ENCODE measurements around the gene PIK3CB. TPM values are rescaled to one million over a fixed set of nuclear protein-coding genes. Genes with fewer than 3 reads are reported as not detected.

The PIK3CB gene
- polyA plus RNA-seq, 1 of the 3 experiments (the other 2 are of a cell fraction): 6.8 TPM

DNA sequence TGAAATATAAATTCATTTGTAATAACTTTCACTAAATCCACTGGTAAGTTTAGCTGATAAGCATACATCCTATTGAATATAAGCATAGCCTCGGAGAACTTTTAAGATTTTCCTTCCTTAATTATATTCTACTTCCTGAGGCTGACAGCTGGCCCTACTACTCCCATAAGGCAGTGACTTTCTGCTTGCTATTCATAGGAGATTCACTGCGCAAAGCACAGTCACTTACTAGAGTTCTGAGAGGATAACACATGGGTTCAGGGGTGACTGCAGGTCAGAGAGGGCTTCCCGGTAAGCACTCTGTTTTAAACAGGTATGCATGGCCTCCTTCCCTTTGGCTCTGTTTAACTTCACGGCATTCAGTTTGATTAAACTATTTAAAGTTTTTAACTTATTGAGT is 150.3 kb downstream of the PIK3CB start:
- no peak overlapping the region for H3K27ac ChIP-seq (ENCODE audit: low read depth in 2 of 2, low read length in 1 of 2)
- H3K9me3 ChIP-seq: no peaks in the 10 kb centered on the region
- H3K4me2 ChIP-seq: no peak overlapping the region
- no peaks in the 10 kb centered on the region for H3K27me3 ChIP-seq (ENCODE audit: insufficient read depth)
- H3K9ac ChIP-seq: no peak overlapping the region
- no peaks in the 10 kb centered on the region for H3K9me2 ChIP-seq
- no peak for DNase-seq
- TF ChIP-seq RFX5 (IDR thresholded peaks at IDR 0.05; ENCODE audit: low read length) (no peak), TEAD4 (IDR thresholded peaks at IDR 0.05; ENCODE audit: borderline replicate concordance, insufficient read depth) (no peak), PBX3 (IDR thresholded peaks at IDR 0.05) (no peak), EP300 (IDR thresholded peaks at IDR 0.05; ENCODE audit: borderline replicate concordance in 1 of 2, low read depth in 1 of 2, low read length in 1 of 2) (no peak), NRF1 (IDR thresholded peaks at IDR 0.05; ENCODE audit: low read depth, low read length) (no peak)
- TF ChIP-seq, protein P1, sequence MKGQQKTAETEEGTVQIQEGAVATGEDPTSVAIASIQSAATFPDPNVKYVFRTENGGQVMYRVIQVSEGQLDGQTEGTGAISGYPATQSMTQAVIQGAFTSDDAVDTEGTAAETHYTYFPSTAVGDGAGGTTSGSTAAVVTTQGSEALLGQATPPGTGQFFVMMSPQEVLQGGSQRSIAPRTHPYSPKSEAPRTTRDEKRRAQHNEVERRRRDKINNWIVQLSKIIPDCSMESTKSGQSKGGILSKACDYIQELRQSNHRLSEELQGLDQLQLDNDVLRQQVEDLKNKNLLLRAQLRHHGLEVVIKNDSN (IDR thresholded peaks at IDR 0.05; ENCODE audit: borderline replicate concordance, low read depth): no peak
- TF ChIP-seq, protein P2, sequence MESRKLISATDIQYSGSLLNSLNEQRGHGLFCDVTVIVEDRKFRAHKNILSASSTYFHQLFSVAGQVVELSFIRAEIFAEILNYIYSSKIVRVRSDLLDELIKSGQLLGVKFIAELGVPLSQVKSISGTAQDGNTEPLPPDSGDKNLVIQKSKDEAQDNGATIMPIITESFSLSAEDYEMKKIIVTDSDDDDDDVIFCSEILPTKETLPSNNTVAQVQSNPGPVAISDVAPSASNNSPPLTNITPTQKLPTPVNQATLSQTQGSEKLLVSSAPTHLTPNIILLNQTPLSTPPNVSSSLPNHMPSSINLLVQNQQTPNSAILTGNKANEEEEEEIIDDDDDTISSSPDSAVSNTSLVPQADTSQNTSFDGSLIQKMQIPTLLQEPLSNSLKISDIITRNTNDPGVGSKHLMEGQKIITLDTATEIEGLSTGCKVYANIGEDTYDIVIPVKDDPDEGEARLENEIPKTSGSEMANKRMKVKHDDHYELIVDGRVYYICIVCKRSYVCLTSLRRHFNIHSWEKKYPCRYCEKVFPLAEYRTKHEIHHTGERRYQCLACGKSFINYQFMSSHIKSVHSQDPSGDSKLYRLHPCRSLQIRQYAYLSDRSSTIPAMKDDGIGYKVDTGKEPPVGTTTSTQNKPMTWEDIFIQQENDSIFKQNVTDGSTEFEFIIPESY (IDR thresholded peaks at IDR 0.05; ENCODE audit: borderline replicate concordance, low read depth): no peak
- ChIA-PET CTCF (interaction anchor here (2.9 kb wide), 1 partner anchor 231 kb away, joined by 15 read pairs; no protein-coding TSS in a partner anchor), POLR2A (no interaction called here)
- peaks cover 0 to 5% of the 10 kb centered on the region in 2 experiments; a peak in 1 of 4 replicates for H3K4me1 ChIP-seq (ENCODE audit: control insufficient read depth in 1 of 2, insufficient read depth in 2 of 2, low read depth in 1 of 2, low read length in 1 of 2)
- H2AFZ ChIP-seq (ENCODE audit: low read depth): no peak overlapping the region
- no peaks in the 10 kb centered on the region for H4K20me1 ChIP-seq (ENCODE audit: insufficient read depth)
- WGBS (ENCODE audit: low lambda C conversion rate): 98% methylated on average over 4 of the region's 4 CpGs
- peaks cover 10% of the 10 kb centered on the region for H3F3A ChIP-seq (replicated peaks; ENCODE audit: insufficient read depth)
- no peaks in the 10 kb centered on the region for H3K36me3 ChIP-seq (replicated peaks in 1 of 2; ENCODE audit: control insufficient read depth in 1 of 2, insufficient read depth in 2 of 2, low read length in 1 of 2)
- no peak overlapping the region for H3K4me3 ChIP-seq (ENCODE audit: low read depth in 2 of 2, low read length in 1 of 2)
- H3K79me2 ChIP-seq (ENCODE audit: insufficient read depth): no peaks in the 10 kb centered on the region

GRCh38 chr3:138682648-138683047 is 152.1 kb downstream of the PIK3CB start:
- POLR2A ChIA-PET: no interaction called here
- H3K27me3 ChIP-seq (ENCODE audit: insufficient read depth): no peaks in the 10 kb centered on the region
- CTCF ChIA-PET: no interaction called here

More at GRCh38 chr3:138682648-138683047, 152.1 kb downstream of the PIK3CB start:
- no peak overlapping the region for H3K9ac ChIP-seq
- H3K4me2 ChIP-seq: no peak overlapping the region
- no peaks in the 10 kb centered on the region for H3K9me3 ChIP-seq
- H3K36me3 ChIP-seq (replicated peaks in 1 of 2; ENCODE audit: control insufficient read depth in 1 of 2, insufficient read depth in 2 of 2, low read length in 1 of 2): peaks cover 0 to 3% of the 10 kb centered on the region in 2 experiments
- H3F3A ChIP-seq (replicated peaks; ENCODE audit: insufficient read depth): peaks cover 9% of the 10 kb centered on the region
- H4K20me1 ChIP-seq (ENCODE audit: insufficient read depth): no peaks in the 10 kb centered on the region
- H3K27ac ChIP-seq (ENCODE audit: low read depth in 2 of 2, low read length in 1 of 2): no peak overlapping the region
- H2AFZ ChIP-seq (ENCODE audit: low read depth): no peak overlapping the region
- TF ChIP-seq RXRA (IDR thresholded peaks at IDR 0.05; ENCODE audit: borderline replicate concordance, low read depth) (no peak), EP300 (IDR thresholded peaks at IDR 0.05; ENCODE audit: borderline replicate concordance in 1 of 2, low read depth in 1 of 2, low read length in 1 of 2) (no peak), GABPA (IDR thresholded peaks at IDR 0.05; ENCODE audit: low read depth) (no peak), TEAD4 (IDR thresholded peaks at IDR 0.05; ENCODE audit: borderline replicate concordance, insufficient read depth) (no peak)
- H3K79me2 ChIP-seq (ENCODE audit: insufficient read depth): no peaks in the 10 kb centered on the region
- no peaks in the 10 kb centered on the region for H3K9me2 ChIP-seq
- H3K4me1 ChIP-seq (ENCODE audit: control insufficient read depth in 1 of 2, insufficient read depth in 2 of 2, low read depth in 1 of 2, low read length in 1 of 2): peaks cover 0 to 5% of the 10 kb centered on the region in 2 experiments; a peak in 1 of 4 replicates
- no peak overlapping the region for H3K4me3 ChIP-seq (ENCODE audit: low read depth in 2 of 2, low read length in 1 of 2)
- no peak for DNase-seq
